Activated CD4-positive, alpha-beta T cell treated with anti-CD3 and anti-CD28 coated beads for 36 hours (primary cell): ENCODE data around the gene OCIAD1. TPM values are rescaled to one million over a fixed set of nuclear protein-coding genes. Genes with fewer than 3 reads are reported as not detected.
A peak's percentile ranks its signal among the peaks of the same experiment; 100 is the strongest.
"Not testable (repeated sequence)": the region's sequence is repeated elsewhere in the genome, so short reads cannot be mapped to it uniquely, and the experiment has no call there.

Experiments
- ATAC-seq: fragments of 200-7000 bp; cut with Tn5 transposase; one replicate; pipeline ENCODE4 v1.10.0; 2021; ENCODE audit warnings: mild to moderate bottlenecking, moderate library complexity
- CTCF ChIA-PET: fragments of 350-600 bp; sonication (Branson Sonifier 250); formaldehyde crosslinking; loops from one replicate; lab custom pipeline; 2021; ENCODE audit warnings: antibody characterized with exemption; lab: Charles Lee
- POLR2A ChIA-PET: fragments of 350-600 bp; sonication (Branson Sonifier 250); formaldehyde crosslinking; loops from one replicate; lab custom pipeline; 2021; ENCODE audit warnings: antibody characterized with exemption, inconsistent platforms; lab: Charles Lee
- DNase-seq: peaks from one replicate; pipeline ENCODE4 v3.0.0-alpha.2; 2020
- H3K27ac Mint-ChIP-seq: one replicate; pipeline ENCODE4 v1.8.0; 2021; ENCODE audit warnings: mixed read lengths
- H3K27me3 Mint-ChIP-seq: one replicate; pipeline ENCODE4 v1.8.0; 2021; ENCODE audit warnings: mixed read lengths
- H3K36me3 Mint-ChIP-seq: one replicate; pipeline ENCODE4 v1.8.0; 2021; ENCODE audit warnings: low read depth, mixed read lengths
- H3K4me1 Mint-ChIP-seq: one replicate; pipeline ENCODE4 v1.8.0; 2021; ENCODE audit warnings: mixed read lengths
- H3K4me3 Mint-ChIP-seq: one replicate; pipeline ENCODE4 v1.8.0; 2021; ENCODE audit warnings: mild to moderate bottlenecking, moderate library complexity, mixed read lengths
- H3K9me3 Mint-ChIP-seq: one replicate; pipeline ENCODE4 v1.8.0; 2021; ENCODE audit warnings: low read depth, mixed read lengths
- intact Hi-C, 2 experiments: fragments of 100-400 bp; cut with DNase I in 1 of 2; cut with micrococcal nuclease in 1 of 2; formaldehyde crosslinking; loops; one replicate each; pipeline versions ENCODE4 v1.14.2 to v1.15.1; 2022 to 2024; cut with DNase I, micrococcal nuclease
- total RNA-seq, 2 experiments: library from RNA; stranded (reverse); gene quantifications; one replicate each; pipeline ENCODE4 v1.2.3, GENCODE V29; 2021

The OCIAD1 gene
- total RNA-seq, 2 experiments from 2014 or later, result 113 to 162 TPM

DNA sequence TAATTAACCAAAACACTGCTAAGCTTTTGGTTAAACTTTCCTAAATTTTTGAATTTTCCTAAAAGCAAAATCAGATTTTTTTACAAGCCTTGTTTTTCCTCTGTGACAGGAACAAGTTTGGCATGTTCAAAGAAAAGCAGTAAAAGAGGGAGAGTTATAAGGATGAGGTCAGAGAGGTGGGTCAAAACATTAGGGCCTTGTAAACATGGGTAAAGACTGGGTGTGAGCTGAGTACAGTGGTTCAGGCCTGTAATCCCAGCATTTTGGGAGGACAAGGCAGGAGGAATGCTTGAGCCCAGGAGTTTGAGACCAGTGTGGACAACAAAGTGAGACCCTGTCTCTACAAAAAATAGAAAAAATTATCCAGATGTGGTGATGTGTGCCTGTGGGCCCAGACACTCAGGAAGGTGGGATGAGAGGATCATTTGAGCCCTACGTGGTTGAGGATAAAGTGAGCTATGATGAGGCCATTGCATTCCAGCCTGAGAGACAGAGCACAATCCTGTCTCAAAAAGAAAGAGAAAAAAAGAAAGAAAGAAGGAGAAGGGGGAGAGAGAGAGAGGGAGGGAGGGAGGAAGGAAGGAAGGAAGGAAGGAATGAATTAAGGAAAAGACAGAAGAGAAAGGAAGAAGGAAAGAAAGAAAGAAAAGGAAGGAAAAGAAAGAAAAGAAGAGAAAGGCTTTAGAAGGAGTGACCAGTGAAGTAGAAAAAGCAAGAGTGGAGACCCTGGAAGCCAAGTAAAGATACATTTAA, 33.8 kb upstream of the OCIAD1 start:
- CTCF ChIA-PET, result interaction anchor here (1.3 kb wide), 1 partner anchor 17 kb away, joined by 4 read pairs; the partner anchor contains the start of gene FRYL
- DNase-seq (no peak), ATAC-seq (no peak)
- Mint-ChIP-seq H3K27ac (no peak overlapping the region), H3K4me1 (peaks cover 15% of the 10 kb centered on the region), H3K9me3 (no peaks in the 10 kb centered on the region), H3K4me3 (no peak overlapping the region), H3K36me3 (no peaks in the 10 kb centered on the region), H3K27me3 (no peaks in the 10 kb centered on the region)
- POLR2A ChIA-PET, result no interaction called here
- intact Hi-C loops, result no loop called here

GRCh38 chr4:48798117-48798516, 32.8 kb upstream of the OCIAD1 start:
- Mint-ChIP-seq H3K9me3 (no peaks in the 10 kb centered on the region), H3K4me3 (no peak overlapping the region), H3K4me1 (peaks cover 7% of the 10 kb centered on the region), H3K36me3 (no peaks in the 10 kb centered on the region), H3K27ac (no peak overlapping the region), H3K27me3 (no peaks in the 10 kb centered on the region)
- ATAC-seq (no peak), DNase-seq (no peak)
- ChIA-PET CTCF (no interaction called here), POLR2A (no interaction called here)
- intact Hi-C loops, result no loop called here

GRCh38 chr4:48799157-48799556, 31.7 kb upstream of the OCIAD1 start:
- ATAC-seq (no peak), DNase-seq (no peak)
- Mint-ChIP-seq H3K27ac (no peak overlapping the region), H3K36me3 (no peaks in the 10 kb centered on the region), H3K9me3 (no peaks in the 10 kb centered on the region), H3K4me3 (no peak overlapping the region), H3K4me1 (peaks cover 4% of the 10 kb centered on the region), H3K27me3 (no peaks in the 10 kb centered on the region)
- ChIA-PET CTCF (interaction anchor here (1.2 kb wide), 1 partner anchor 10 kb away, joined by 3 read pairs; no protein-coding TSS in a partner anchor), POLR2A (no interaction called here)
- intact Hi-C loops, result no loop called here

DNA sequence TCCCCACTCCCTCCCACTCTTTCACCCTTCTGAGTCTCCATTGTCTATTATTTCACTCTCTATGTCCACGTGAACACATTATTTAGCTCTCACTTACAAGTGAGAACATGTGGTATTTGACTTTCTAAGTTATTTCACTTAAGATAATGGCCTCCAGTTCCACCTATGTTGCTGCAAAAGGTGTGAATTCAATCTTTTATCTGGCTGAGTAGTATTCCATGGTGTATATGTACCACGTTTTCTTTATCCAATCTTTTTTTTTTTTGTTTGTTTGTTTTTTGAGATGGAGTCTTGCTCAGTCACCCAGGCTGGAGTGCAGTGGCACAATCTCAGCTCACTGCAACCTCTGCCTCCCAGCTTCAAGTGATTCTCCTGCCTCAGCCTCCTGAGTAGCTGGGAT, 30.7 kb upstream of the OCIAD1 start:
- CTCF ChIA-PET, ATAC-seq, H3K27ac Mint-ChIP-seq, intact Hi-C loops, POLR2A ChIA-PET, DNase-seq, H3K9me3 Mint-ChIP-seq, H3K4me1 Mint-ChIP-seq, H3K27me3 Mint-ChIP-seq, H3K4me3 Mint-ChIP-seq, H3K36me3 Mint-ChIP-seq: not testable (repeated sequence)

GRCh38 chr4:48801016-48801715, 29.7 kb upstream of the OCIAD1 start:
- POLR2A ChIA-PET, result no interaction called here
- ATAC-seq (no peak), DNase-seq (no peak)
- Mint-ChIP-seq H3K4me1 (peaks cover 4% of the 10 kb centered on the region), H3K27ac (no peak overlapping the region), H3K27me3 (no peaks in the 10 kb centered on the region), H3K9me3 (no peaks in the 10 kb centered on the region), H3K36me3 (no peaks in the 10 kb centered on the region), H3K4me3 (no peak overlapping the region)
- CTCF ChIA-PET, result interaction anchor here (0.8 kb wide), 1 partner anchor 103 kb away, joined by 3 read pairs; no protein-coding TSS in a partner anchor
- intact Hi-C loops, result no loop called here

- DNase-seq (no peak), ATAC-seq (no peak)
- H3K9me3 Mint-ChIP-seq, result no peaks in the 10 kb centered on the region
- no peaks in the 10 kb centered on the region for H3K36me3 Mint-ChIP-seq
- H3K27me3 Mint-ChIP-seq, result no peaks in the 10 kb centered on the region
- POLR2A ChIA-PET, result interaction anchor here (0.6 to 0.8 kb wide), 2 partner anchors 9 to 17 kb away, joined by 3 to 6 read pairs; no protein-coding TSS in a partner anchor
- no peak overlapping the region for H3K4me3 Mint-ChIP-seq
- intact Hi-C loops, result no loop called here
- H3K4me1 Mint-ChIP-seq, result peaks cover 4% of the 10 kb centered on the region
- H3K27ac Mint-ChIP-seq, result no peak overlapping the region
- CTCF ChIA-PET, result interaction anchor here (1.1 kb wide), 1 partner anchor 162 kb away, joined by 3 read pairs; no protein-coding TSS in a partner anchor
Measured at GRCh38 chr4:48804584-48805301, 26.1 kb upstream of the OCIAD1 start.

DNA sequence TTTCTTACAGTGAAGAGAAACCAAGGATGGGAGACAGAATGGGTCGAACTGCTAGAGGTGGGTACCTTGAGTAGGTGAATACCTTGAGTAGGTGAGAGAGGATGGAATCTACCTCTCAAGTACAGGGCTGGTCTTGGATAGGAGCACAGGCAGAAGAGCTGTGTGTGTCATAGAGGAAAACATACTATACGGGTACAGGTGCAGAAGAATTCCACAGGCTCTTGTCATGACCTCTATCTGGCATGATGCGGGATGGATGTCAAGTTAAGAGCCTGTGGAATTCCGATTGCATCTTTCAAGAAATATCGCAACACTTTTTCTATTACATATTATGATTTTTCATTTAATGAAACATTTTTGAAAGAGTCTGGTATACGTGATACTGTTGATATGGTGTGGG, 18.0 kb upstream of the OCIAD1 start:
- peaks cover 5% of the 10 kb centered on the region for H3K4me1 Mint-ChIP-seq
- no peak overlapping the region for H3K27ac Mint-ChIP-seq
- H3K27me3 Mint-ChIP-seq, result peaks cover 3% of the 10 kb centered on the region
- ChIA-PET POLR2A (no interaction called here), CTCF (interaction anchor here (1.4 kb wide), 1 partner anchor 11 kb away, joined by 3 read pairs; no protein-coding TSS in a partner anchor)
- no peak for ATAC-seq
- intact Hi-C loops, result no loop called here
- H3K36me3 Mint-ChIP-seq, result no peaks in the 10 kb centered on the region
- no peaks in the 10 kb centered on the region for H3K9me3 Mint-ChIP-seq
- H3K4me3 Mint-ChIP-seq, result no peak overlapping the region
- DNase-seq, result no peak

DNA sequence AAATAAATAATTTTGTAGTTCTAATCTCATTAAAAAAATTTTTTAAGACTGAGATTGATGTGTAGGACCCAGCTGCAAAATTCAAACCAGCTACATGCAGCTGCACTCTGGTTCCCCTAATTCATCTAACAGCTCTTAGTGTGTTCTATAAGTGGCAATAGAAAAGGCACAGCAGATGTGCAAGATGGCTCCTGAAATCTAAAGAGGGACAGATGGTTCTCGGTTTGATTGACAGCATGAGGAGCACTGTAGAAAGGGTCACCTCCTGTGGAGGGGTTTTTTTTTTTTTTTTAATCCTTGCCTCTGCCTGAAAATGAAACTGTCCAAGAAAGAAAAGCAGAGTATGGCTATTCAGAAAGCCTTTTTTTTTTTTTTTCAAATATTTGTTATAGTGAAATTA, 16.9 kb upstream of the OCIAD1 start:
- CTCF ChIA-PET, result interaction anchor here (1.4 kb wide), 1 partner anchor 10 kb away, joined by 3 read pairs; no protein-coding TSS in a partner anchor
- Mint-ChIP-seq H3K9me3 (no peaks in the 10 kb centered on the region), H3K27me3 (peaks cover 3% of the 10 kb centered on the region), H3K27ac (no peak overlapping the region), H3K4me3 (no peak overlapping the region), H3K4me1 (peaks cover 5% of the 10 kb centered on the region), H3K36me3 (no peaks in the 10 kb centered on the region)
- ATAC-seq, result no peak
- intact Hi-C loops, result no loop called here
- POLR2A ChIA-PET, result interaction anchor here (1.0 kb wide), 1 partner anchor 9 kb away, joined by 6 read pairs; no protein-coding TSS in a partner anchor
- DNase-seq, result no peak

DNA sequence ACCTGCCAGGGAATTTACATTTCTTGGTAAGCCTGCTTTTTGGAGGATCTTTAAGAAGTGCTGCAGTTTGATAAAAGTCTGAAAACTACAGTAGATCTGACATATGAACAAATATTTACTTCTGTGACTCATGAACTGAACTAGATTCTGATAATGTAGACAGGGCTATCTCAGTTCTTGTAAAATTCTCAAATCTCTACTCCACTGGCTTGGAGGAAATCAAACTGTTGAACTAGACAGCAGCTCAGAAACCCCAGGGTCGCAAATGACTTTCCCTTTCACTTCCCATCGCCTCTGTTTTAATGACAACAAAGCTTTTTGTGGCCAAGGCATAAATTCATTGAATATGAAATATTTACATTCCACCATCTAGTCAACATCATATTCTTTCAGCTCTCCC, 15.4 kb upstream of the OCIAD1 start:
- Mint-ChIP-seq H3K4me1 (peaks cover 5% of the 10 kb centered on the region), H3K4me3 (no peak overlapping the region), H3K36me3 (no peaks in the 10 kb centered on the region), H3K27me3 (peaks cover 3% of the 10 kb centered on the region), H3K9me3 (no peaks in the 10 kb centered on the region), H3K27ac (no peak overlapping the region)
- intact Hi-C loops, result no loop called here
- ChIA-PET POLR2A (no interaction called here), CTCF (interaction anchor here (1.2 kb wide), 1 partner anchor 237 kb away, joined by 4 read pairs; no protein-coding TSS in a partner anchor)
- DNase-seq, result no peak
- ATAC-seq, result peak; percentile 16

DNA sequence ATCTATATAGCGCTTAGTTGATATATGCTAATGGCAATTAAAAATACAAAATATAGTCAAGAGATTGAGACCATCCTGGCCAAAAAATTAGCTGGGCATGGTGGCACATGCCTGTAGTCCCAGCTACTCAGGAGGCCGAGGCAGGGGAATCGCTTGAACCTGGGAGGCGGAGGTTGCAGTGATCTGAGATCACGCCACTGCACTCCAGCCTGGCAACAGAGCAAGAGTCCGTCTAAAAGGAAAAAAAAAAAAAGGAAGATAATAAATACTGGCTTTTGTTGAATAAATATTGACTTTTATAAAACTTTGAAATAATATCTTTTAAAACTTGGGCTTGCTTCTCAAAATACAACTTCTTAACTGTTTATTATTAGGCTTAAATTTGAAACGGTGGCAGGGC, 14.6 kb upstream of the OCIAD1 start:
- CTCF ChIA-PET, result interaction anchor here (1.2 kb wide), 1 partner anchor 238 kb away, joined by 4 read pairs; no protein-coding TSS in a partner anchor
- ATAC-seq, H3K27ac Mint-ChIP-seq, H3K27me3 Mint-ChIP-seq, H3K9me3 Mint-ChIP-seq, H3K4me3 Mint-ChIP-seq, H3K36me3 Mint-ChIP-seq, intact Hi-C loops, H3K4me1 Mint-ChIP-seq, POLR2A ChIA-PET, DNase-seq: not testable (repeated sequence)

- H3K9me3 Mint-ChIP-seq, result no peaks in the 10 kb centered on the region
- H3K4me3 Mint-ChIP-seq, result no peak overlapping the region
- H3K4me1 Mint-ChIP-seq, result peaks cover 5% of the 10 kb centered on the region
- peaks cover 3% of the 10 kb centered on the region for H3K27me3 Mint-ChIP-seq
- no peak overlapping the region for H3K27ac Mint-ChIP-seq
- intact Hi-C loops, result no loop called here
- DNase-seq, result no peak
- ChIA-PET CTCF (interaction anchor here (1.0 kb wide), 1 partner anchor 9 kb away, joined by 4 read pairs; no protein-coding TSS in a partner anchor), POLR2A (no interaction called here)
- no peaks in the 10 kb centered on the region for H3K36me3 Mint-ChIP-seq
- no peak for ATAC-seq
Measured at GRCh38 chr4:48816971-48817370, 13.9 kb upstream of the OCIAD1 start.
